Liver (tissue), 9 donors: ENCODE measurements around the gene SNCG. TPM values are rescaled to one million over a fixed set of nuclear protein-coding genes. Genes with fewer than 3 reads are reported as not detected.

Source experiments
- DNase-seq: peaks from one replicate; pipeline ENCODE4 v3.0.0-alpha.2; 2017; ENCODE audit warnings: low spot score
- H3K27ac ChIP-seq, 2 donors: one replicate each; pipeline ENCODE4 v1.7.0; 2013; ENCODE audit warnings: inconsistent platforms in 2 of 2, low read length in 2 of 2, control low read depth in 1 of 2, low read depth in 1 of 2, mild to moderate bottlenecking in 1 of 2
- H3K27me3 ChIP-seq, 4 donors: one replicate each; pipeline versions ENCODE4 v1.6.1 to v1.7.0; 2013; ENCODE audit warnings: low read length in 3 of 4, inconsistent platforms in 1 of 4, mild to moderate bottlenecking in 1 of 4, moderate library complexity in 1 of 4; ENCODE audit not compliant: control insufficient read depth in 4 of 4, insufficient read depth in 4 of 4
- H3K36me3 ChIP-seq, 4 donors: one replicate each; pipeline versions ENCODE4 v1.6.1 to v1.7.0; 2013; ENCODE audit warnings: low read length in 3 of 4, mild to moderate bottlenecking in 3 of 4, low read depth in 1 of 4, moderate library complexity in 1 of 4; ENCODE audit not compliant: control insufficient read depth in 4 of 4, insufficient read depth in 3 of 4
- H3K4me1 ChIP-seq, 4 donors: one replicate each; pipeline versions ENCODE4 v1.6.1 to v1.7.0; 2013; ENCODE audit warnings: low read length in 3 of 4, mild to moderate bottlenecking in 3 of 4, moderate library complexity in 1 of 4; ENCODE audit not compliant: control insufficient read depth in 4 of 4, insufficient read depth in 4 of 4
- H3K4me3 ChIP-seq, 3 donors: one replicate each; pipeline versions ENCODE4 v1.6.1 to v1.7.0; 2013; ENCODE audit warnings: low read length in 3 of 3, control low read depth in 1 of 3, low read depth in 1 of 3, mild to moderate bottlenecking in 1 of 3
- H3K9ac ChIP-seq, 2 donors: one replicate each; pipeline ENCODE4 v1.7.0; 2013; ENCODE audit warnings: low read length in 2 of 2, mild to moderate bottlenecking in 2 of 2, moderate library complexity in 2 of 2, control low read depth in 1 of 2, low read depth in 1 of 2
- H3K9me3 ChIP-seq, 4 donors: one replicate each; pipeline versions ENCODE4 v1.6.1 to v1.7.0; 2013; ENCODE audit warnings: low read length in 3 of 4; ENCODE audit not compliant: control insufficient read depth in 4 of 4
- ATF3 ChIP-seq: IDR thresholded peaks from 2 replicates; pipeline ENCODE4 v1.6.1; 2016; ENCODE audit warnings: antibody characterized with exemption
- CTCF ChIP-seq: fragments of 150-350 bp; IDR thresholded peaks from 2 replicates; pipeline ENCODE4 v1.5.1; 2017; ENCODE audit warnings: improper control_type of control experiment, low read depth, low read length; ENCODE audit not compliant: missing input control
- EGR1 ChIP-seq, 2 donors: IDR thresholded peaks; 2 replicates each; pipeline ENCODE4 v1.6.1; 2016 to 2018; ENCODE audit warnings: antibody characterized with exemption in 2 of 2, low read depth in 2 of 2
- FOXA2 ChIP-seq: IDR thresholded peaks from 2 replicates; pipeline ENCODE4 v1.6.1; 2016; ENCODE audit warnings: antibody characterized with exemption
- GABPA ChIP-seq, 2 donors: IDR thresholded peaks in 1 of 2; conservative IDR thresholded peaks in 1 of 2; 2 replicates each; pipeline ENCODE4 v1.6.1; 2016; ENCODE audit warnings: antibody characterized with exemption in 2 of 2, mild to moderate bottlenecking in 1 of 2, moderate library complexity in 1 of 2
- HNF4A ChIP-seq, 2 donors: conservative IDR thresholded peaks; 2 replicates each; pipeline ENCODE4 v1.6.1; 2016; ENCODE audit warnings: antibody characterized with exemption in 2 of 2, mild to moderate bottlenecking in 2 of 2
- HNF4G ChIP-seq: IDR thresholded peaks from 2 replicates; pipeline ENCODE4 v1.6.1; 2016; ENCODE audit warnings: antibody characterized with exemption
- JUND ChIP-seq, 2 donors: IDR thresholded peaks; 2 replicates each; pipeline ENCODE4 v1.6.1; 2016; ENCODE audit warnings: antibody characterized with exemption in 2 of 2
- MAX ChIP-seq: IDR thresholded peaks from 2 replicates; pipeline ENCODE4 v1.6.1; 2016; ENCODE audit warnings: antibody characterized with exemption
- RAD21 ChIP-seq, 2 donors: IDR thresholded peaks; 2 replicates each; pipeline ENCODE4 v1.6.1; 2016; ENCODE audit warnings: antibody characterized with exemption in 2 of 2, mild to moderate bottlenecking in 2 of 2
- REST ChIP-seq: IDR thresholded peaks from 2 replicates; pipeline ENCODE4 v1.6.1; 2016; ENCODE audit warnings: antibody characterized with exemption, mild to moderate bottlenecking
- SP1 ChIP-seq: IDR thresholded peaks from 2 replicates; pipeline ENCODE4 v1.6.1; 2018; ENCODE audit warnings: antibody characterized with exemption, mild to moderate bottlenecking
- TAF1 ChIP-seq: conservative IDR thresholded peaks from 2 replicates; pipeline ENCODE4 v1.6.1; 2016; ENCODE audit warnings: antibody characterized with exemption, mild to moderate bottlenecking
- ZBTB33 ChIP-seq: IDR thresholded peaks from 2 replicates; pipeline ENCODE4 v1.6.1; 2016; ENCODE audit warnings: antibody characterized with exemption
- WGBS: extraction: QIAGEN DNeasy Blood & Tissue Kit; methylation state at CpG from one replicate; pipeline ENCODE4 v1.1.7; 2013; 5-methylcytosine and 5-hydroxymethylcytosine counted together
- polyA plus RNA-seq, 2 donors: library from polyadenylated mRNA; stranded (reverse) in 1 of 2; unstranded in 1 of 2; fragments of 200-250 nt in 1 of 2; fragments of >200 nt in 1 of 2; fragmentation: Nextera tagmentation in 1 of 2; extraction: Ambion mirVana in 1 of 2; gene quantifications; one replicate each; pipeline versions ENCODE4 v1.2.1 to v1.2.3, GENCODE V29; 2013 to 2015
- total RNA-seq, 2 donors: library from RNA; depleted of rRNA; stranded (reverse); fragments of >200 nt; gene quantifications; one replicate each; pipeline ENCODE4 v1.2.3, GENCODE V29; 2014
- donor health status: healthy.
- donor health status: healthy.
- donor health status: healthy.
- donor health status: healthy.
- donor health status: healthy.

SNCG gene
- total and polyA plus RNA-seq, 4 donors = 0.84 to 2.6 (median 1.7) TPM

DNA sequence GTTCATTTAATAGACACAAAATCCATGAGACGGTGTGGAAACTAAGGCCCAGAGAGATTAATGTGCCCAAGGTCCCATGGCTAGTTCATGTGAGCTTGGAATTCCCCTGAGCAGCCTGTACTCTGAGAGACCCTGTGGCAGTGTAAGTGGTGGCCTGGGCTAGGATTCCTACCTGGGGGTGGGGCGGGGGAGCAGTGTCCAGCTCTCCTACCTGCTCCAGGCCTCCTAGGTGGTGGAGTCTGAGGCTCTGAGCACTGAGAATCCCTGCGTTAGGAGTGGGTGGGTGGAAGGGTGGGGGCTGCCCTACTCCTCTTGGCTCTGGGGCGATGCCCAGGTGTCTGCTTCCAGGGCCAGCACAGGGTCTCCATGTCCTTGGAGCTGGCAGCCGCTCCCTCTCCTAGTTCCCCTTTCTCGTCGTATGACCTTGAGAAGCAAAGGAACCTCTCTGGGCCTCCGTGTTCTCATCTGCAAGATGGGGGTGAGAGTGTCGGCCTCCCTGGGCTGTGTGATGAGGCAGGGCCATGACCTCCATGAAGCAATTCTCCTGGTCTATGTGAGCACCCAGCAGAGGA is 2.5 kb downstream of the SNCG start (continued):
- TF ChIP-seq MAX = no peak
- no peak for TF ChIP-seq FOXA2
- no peak for TF ChIP-seq GABPA (IDR thresholded peaks at IDR 0.05 in 1 of 2, conservative IDR thresholded peaks at IDR 0.05 in 1 of 2)

DNA sequence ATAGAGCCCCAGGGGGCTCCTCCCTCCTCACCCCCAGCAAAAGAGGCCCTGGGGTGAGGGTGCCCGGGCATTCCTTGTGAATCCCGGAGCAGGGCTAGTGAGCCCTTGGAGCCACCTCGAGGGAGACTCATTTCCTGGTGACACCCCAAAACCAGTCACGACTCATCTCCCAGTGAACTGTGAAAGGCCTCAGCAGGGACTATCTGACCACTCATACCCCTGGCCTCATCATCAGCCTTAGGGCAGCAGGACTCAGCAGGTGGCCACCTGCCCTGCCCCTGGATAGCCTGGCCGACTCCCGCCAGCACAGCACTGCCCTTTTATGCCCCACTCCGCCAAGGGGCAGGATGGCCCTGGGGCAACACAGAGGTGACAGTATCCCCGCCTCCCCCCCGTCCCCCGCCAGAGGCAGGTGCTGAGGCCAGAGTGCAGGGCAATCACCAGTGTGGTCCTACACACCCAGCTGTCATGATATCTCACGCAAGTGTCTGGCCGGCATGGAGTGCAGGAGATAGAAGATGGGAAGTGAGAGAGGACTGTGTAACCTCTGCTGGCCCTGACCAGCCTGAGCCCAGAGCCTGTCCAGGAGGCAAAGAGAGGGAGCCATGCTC is 3.2 kb downstream of the SNCG start:
- H3K4me1 ChIP-seq = peaks cover 0 to 13% (median 7%) of the 10 kb centered on the region in 4 donors
- no peak for DNase-seq
- WGBS = 94% methylated on average over 12 of the region's 12 CpGs

GRCh38 chr10:86962136-86962980 is 4.0 kb downstream of the SNCG start:
- H3K27me3 ChIP-seq = no peaks in the 10 kb centered on the region
- H3K9me3 ChIP-seq = no peaks in the 10 kb centered on the region
- DNase-seq = peak; percentile 26
- H3K9ac ChIP-seq = no peak overlapping the region
- no peak overlapping the region for H3K4me3 ChIP-seq
- no peaks in the 10 kb centered on the region for H3K36me3 ChIP-seq
- WGBS = 89% methylated on average over 7 of the region's 7 CpGs
- H3K4me1 ChIP-seq = peaks cover 0 to 21% (median 7%) of the 10 kb centered on the region in 4 donors
- TF ChIP-seq HNF4A (conservative IDR thresholded peaks at IDR 0.05) (no peak), ATF3 (no peak), JUND (IDR thresholded peaks at IDR 0.05) (no peak), MAX (no peak), CTCF (no peak), RAD21 (IDR thresholded peaks at IDR 0.05) (no peak), HNF4G (no peak), ZBTB33 (no peak), TAF1 (no peak), REST (no peak), EGR1 (IDR thresholded peaks at IDR 0.05; ENCODE audit: low read depth in 2 of 2) (no peak), SP1 (no peak), GABPA (IDR thresholded peaks at IDR 0.05 in 1 of 2, conservative IDR thresholded peaks at IDR 0.05 in 1 of 2) (no peak), FOXA2 (no peak)
- H3K27ac ChIP-seq = no peak overlapping the region

More for the DNA sequence above, 3.2 kb downstream of the SNCG start:
- H3K4me3 ChIP-seq = no peak overlapping the region
- H3K9me3 ChIP-seq = no peaks in the 10 kb centered on the region
- H3K27ac ChIP-seq = no peak overlapping the region
- no peak for TF ChIP-seq EGR1 (IDR thresholded peaks at IDR 0.05; ENCODE audit: low read depth in 2 of 2)
- no peak overlapping the region for H3K9ac ChIP-seq
- H3K27me3 ChIP-seq = no peaks in the 10 kb centered on the region
- no peaks in the 10 kb centered on the region for H3K36me3 ChIP-seq
